HL-60/S4 (cell line): ENCODE data around the gene PTPRS.
"Not testable (repeated sequence)": the region's sequence is repeated elsewhere in the genome, so short reads cannot be mapped to it uniquely, and the experiment has no call there.

Experiments
- in situ Hi-C: fragments of 300-500 bp; cut with MboI; formaldehyde crosslinking; loops from 2 replicates; pipeline ENCODE4 v1.14.3; 2022; ENCODE audit warnings: low sequenced_read_pairs

PTPRS gene

GRCh38 chr19:5334366-5334739 lies 6.3 kb downstream of the PTPRS start:
- in situ Hi-C loops, result no loop called here

GRCh38 chr19:5333581-5334365 lies 6.8 kb downstream of the PTPRS start:
- in situ Hi-C loops, result no loop called here

DNA sequence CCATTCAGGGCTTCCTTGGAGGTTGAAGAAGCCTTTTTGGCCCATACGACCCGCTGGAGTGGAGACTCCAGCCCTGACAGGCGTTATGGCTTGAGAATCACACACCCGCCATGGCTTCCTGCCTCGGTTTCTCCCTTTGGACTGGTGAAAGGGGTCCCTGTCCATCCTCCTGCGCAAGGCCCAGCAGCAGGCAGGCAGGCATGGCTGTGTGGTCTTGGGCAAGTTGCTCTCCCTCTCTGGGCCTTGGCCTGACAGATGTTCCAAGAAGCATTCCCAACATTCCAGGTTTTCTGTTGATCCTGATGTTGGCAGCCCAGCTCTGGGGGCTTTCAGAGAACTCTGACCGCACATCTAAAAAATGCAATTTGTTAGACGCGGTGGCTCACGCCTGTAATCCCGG lies 8.1 kb downstream of the PTPRS start:
- in situ Hi-C loops, result no loop called here

DNA sequence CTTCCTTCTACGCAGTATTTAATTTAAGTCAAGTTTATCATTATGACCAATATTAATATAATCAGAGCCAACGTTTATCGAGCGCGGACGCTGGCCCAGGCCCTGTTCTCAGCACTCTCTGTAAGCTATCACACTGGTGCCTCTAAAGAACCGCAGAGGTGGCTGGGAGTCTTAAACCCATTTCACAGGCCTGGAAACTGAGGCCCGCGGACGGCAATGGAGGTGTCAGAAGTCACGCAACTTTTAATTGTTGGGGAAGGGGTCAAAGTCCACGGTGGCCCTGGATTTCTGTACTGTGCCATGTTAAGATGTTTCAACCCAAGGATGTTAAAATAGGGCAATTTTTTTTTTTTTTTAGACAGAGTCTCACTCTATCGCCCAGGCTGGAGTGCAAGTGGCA lies 8.8 kb downstream of the PTPRS start:
- in situ Hi-C loops, result no loop called here

DNA sequence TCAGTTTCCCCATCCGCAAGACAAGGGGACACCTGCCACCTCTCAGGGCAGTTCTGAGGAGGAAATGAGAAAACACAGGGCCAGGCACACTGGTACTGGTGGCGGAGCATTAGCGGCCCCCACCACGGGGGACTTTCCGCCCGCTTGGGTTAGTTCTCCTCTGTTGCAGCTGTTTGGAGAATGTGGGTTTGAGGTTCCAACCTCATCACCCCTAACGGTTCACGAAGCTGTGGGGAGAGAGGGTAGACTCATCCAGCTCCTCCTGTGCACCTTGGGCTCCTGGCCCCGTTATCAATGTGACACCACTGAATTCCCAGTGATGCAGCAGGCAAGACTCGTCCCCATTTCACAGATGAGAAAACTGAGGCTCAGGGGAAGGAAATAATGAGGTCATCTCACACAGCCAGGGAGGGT lies 10.3 kb downstream of the PTPRS start:
- in situ Hi-C loops, result no loop called here

- in situ Hi-C loops, result no loop called here
Observed at GRCh38 chr19:5329141-5329540, 11.5 kb downstream of the PTPRS start.

- in situ Hi-C loops, result not testable (repeated sequence)
Observed at GRCh38 chr19:5328407-5328806, 12.2 kb downstream of the PTPRS start.

- in situ Hi-C loops, result no loop called here
Observed at GRCh38 chr19:5326986-5327623, 13.5 kb downstream of the PTPRS start.

GRCh38 chr19:5326545-5326944 lies 14.1 kb downstream of the PTPRS start:
- in situ Hi-C loops, result no loop called here

DNA sequence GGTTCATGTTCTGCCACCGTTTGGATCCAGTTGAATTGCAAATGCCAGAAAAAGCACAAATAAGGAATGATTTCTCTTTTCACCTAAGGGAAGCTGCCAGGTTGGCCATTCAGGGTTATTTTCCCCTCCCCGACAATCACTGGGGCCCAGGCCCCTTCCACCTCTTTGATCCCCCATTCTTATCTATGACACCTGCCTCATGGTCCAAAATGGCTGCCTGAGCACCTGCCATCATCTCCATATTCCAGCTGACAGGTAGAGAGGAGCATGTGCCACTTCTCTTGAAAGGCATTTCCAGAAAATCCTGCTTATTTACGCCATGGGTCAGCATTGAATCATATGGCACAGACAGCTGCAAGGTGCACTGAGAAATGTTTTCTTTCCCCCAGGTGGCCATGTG lies 15.7 kb downstream of the PTPRS start:
- in situ Hi-C loops, result no loop called here

DNA sequence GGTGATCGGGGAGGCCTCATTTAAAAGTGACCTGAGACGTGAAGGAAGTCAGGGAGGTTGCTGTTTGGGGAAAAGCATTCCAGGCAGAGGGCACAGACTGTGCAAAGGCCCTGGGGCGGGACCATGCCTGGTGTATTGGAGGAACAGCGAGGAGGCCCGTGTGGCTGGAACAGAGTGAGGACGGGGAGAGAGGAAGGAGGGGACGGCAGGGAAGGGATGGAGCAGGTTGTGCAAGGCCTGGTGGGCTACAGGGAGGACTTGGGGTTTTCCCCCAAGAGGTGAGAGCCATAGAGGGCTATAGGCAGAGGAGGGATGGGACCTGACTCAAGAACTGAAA lies 17.2 kb downstream of the PTPRS start:
- in situ Hi-C loops, result no loop called here

GRCh38 chr19:5321851-5322681 lies 18.5 kb downstream of the PTPRS start:
- in situ Hi-C loops, result no loop called here

GRCh38 chr19:5321066-5321642 lies 19.5 kb downstream of the PTPRS start:
- in situ Hi-C loops, result no loop called here

GRCh38 chr19:5319516-5319915 lies 21.1 kb downstream of the PTPRS start:
- in situ Hi-C loops, result no loop called here

DNA sequence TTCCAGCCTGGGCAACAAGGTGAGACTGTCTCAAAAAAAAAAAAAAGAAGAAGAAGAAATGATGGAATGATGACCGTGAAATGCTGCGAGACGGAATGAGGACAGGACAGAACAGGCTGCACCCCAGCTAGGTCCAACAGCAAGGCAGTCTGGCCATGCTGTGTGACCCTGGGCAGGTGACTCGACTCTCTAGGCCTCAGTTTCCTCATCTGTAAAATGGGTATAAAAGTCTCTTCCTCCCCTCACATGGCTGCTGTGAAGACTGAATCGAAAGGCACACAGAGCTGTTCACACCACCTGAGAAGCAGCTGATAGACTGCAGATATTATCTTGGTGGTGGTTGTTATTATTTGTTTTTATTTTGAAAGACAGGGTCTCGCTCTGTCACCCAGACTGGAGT lies 22.3 kb downstream of the PTPRS start:
- in situ Hi-C loops, result no loop called here

DNA sequence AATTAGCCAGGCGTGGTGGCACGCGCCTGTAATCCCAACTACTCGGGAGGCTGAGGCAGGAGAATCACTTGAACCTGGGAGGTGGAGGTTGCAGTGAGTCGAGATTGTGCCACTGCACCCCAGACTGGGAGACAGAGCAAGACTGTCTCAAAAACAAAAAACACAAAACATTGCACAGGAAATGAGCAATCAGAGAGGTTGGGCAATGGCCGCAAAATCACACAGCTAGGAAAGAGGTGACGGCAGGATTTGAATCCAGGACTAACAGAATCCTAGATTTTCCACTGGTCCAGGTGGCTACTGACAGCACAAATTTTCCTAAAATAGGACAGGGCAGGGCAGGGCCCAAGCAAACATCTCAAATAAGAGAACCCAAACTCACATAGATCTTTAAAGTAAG lies 23.3 kb downstream of the PTPRS start:
- in situ Hi-C loops, result no loop called here

- in situ Hi-C loops, result no loop called here
Observed at GRCh38 chr19:5316138-5316537, 24.5 kb downstream of the PTPRS start.

GRCh38 chr19:5314907-5315298 lies 25.7 kb downstream of the PTPRS start:
- in situ Hi-C loops, result no loop called here

- in situ Hi-C loops, result no loop called here
Observed at GRCh38 chr19:5314012-5314906, 26.4 kb downstream of the PTPRS start.

GRCh38 chr19:5313307-5313706 lies 27.3 kb downstream of the PTPRS start:
- in situ Hi-C loops, result no loop called here

DNA sequence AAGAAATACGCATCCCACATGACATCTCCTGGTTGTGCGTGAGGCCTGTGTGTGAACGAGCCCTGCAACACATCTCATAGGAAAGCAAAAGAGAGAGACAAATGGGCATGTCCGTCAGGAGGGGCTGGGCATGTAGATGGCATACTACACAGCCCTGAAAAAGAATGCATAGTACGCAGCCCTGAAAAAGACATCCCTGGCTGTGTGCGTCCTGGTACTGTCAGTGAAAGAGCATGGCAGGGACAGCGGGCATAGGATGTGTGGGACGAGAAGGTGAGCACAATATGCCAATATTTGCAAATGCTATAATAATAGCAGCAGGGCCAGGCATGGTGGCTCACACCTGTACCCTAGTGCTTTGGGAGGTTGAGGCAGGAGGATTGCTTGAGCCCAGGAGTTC lies 28.6 kb downstream of the PTPRS start:
- in situ Hi-C loops, result no loop called here
